ENCODE data around the gene CSNK1G3.

Gene CSNK1G3

DNA sequence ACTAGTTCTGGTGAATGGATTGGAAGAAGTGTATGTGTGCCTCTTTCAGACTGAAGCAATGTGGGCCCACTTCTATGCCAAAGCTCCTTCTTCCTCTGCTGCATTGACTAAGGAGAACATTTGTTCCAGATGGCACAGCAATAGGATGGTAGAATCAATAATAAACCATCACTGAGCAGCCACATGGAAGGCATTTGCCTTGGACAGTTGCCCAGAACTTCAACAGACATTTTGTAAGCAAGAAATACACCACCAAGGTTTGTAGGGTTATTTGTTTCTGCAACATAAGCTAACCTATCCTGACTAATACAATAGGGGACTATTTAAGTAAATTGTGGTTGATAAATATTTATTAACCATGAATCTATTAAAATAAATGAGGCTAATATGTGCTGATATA lies 37.7 kb upstream of the CSNK1G3 start:
- no peak overlapping the region for H3K4me3 ChIP-seq (ENCODE audit: low read length in 2 of 2)
- no peaks in the 10 kb centered on the region for H3K27me3 ChIP-seq (ENCODE audit: control insufficient read depth in 3 of 3, insufficient read depth in 3 of 3, low read depth in 1 of 3, low read length in 3 of 3)
- no peak overlapping the region for H2AFZ ChIP-seq (ENCODE audit: low read length)
- H3K4me2 ChIP-seq (ENCODE audit: insufficient read depth, low read length, poor library complexity, severe bottlenecking): no peak overlapping the region
- no peak overlapping the region for H2BK12ac ChIP-seq (ENCODE audit: low read length)
- no peak overlapping the region for H3K9ac ChIP-seq (ENCODE audit: low read depth, low read length, poor library complexity)
- no peaks in the 10 kb centered on the region for H3K36me3 ChIP-seq (replicated peaks in 1 of 2; ENCODE audit: control insufficient read depth in 2 of 2, insufficient read depth in 2 of 2, low read length in 2 of 2)
- peaks cover 0 to 3% of the 10 kb centered on the region in 2 donors for H3K4me1 ChIP-seq (ENCODE audit: control insufficient read depth in 2 of 2, insufficient read depth in 1 of 2, low read depth in 1 of 2, low read length in 2 of 2)
- H3K9me3 ChIP-seq (replicated peaks in 1 of 2; ENCODE audit: control insufficient read depth in 2 of 2, insufficient read depth in 1 of 2, low read depth in 1 of 2, low read length in 2 of 2): no peaks in the 10 kb centered on the region
- H2BK15ac ChIP-seq (ENCODE audit: low read length): no peak overlapping the region
- no peaks in the 10 kb centered on the region for H3K79me1 ChIP-seq (ENCODE audit: low read depth, low read length)
- no peak overlapping the region for H2BK5ac ChIP-seq (ENCODE audit: low read length)
- H2BK120ac ChIP-seq (ENCODE audit: low read depth, low read length): no peak overlapping the region
- no peak overlapping the region for H3K27ac ChIP-seq (replicated peaks; ENCODE audit: low read length)
- H3K4ac ChIP-seq (ENCODE audit: low read length): no peak overlapping the region
- no peak overlapping the region for H3K14ac ChIP-seq (ENCODE audit: low read length)
- DNase-seq (ENCODE audit: low spot score): no peak
- no peak overlapping the region for H4K8ac ChIP-seq (ENCODE audit: low read depth, low read length)
- H3K18ac ChIP-seq (ENCODE audit: low read length): no peak overlapping the region
- H4K91ac ChIP-seq (ENCODE audit: low read depth, low read length, poor library complexity): no peak overlapping the region
- no peak overlapping the region for H3K23ac ChIP-seq (ENCODE audit: low read depth, low read length, poor library complexity)
- no peak overlapping the region for H2AK5ac ChIP-seq (ENCODE audit: low read depth, low read length)

DNA sequence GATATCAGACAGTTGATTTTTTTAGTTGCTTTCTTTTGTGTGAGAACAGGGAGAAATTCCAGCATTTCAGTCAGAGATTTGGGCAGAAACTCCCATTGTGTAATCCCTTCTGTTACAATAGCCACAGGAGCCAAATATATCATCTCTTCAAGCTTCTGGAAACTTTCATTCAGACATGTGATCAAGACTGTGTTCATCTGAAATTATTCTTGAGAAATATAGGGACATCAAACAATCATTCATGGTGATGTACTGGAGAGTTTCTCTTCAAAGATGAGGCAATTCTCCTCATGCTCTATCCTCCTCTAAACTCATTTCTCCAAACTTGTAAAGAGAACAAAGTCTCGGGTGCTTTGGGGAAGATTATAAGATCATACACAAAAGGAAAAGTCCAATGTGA lies 35.2 kb upstream of the CSNK1G3 start:
- WGBS, 2 donors (ENCODE audit: extremely low coverage in 2 of 2, insufficient read length in 2 of 2, insufficient replicate concordance in 1 of 2): no CpG with 5 or more reads among the region's 1 CpG
- peaks cover 0 to 3% of the 10 kb centered on the region in 2 donors for H3K4me1 ChIP-seq (ENCODE audit: control insufficient read depth in 2 of 2, insufficient read depth in 1 of 2, low read depth in 1 of 2, low read length in 2 of 2)
- no peaks in the 10 kb centered on the region for H3K79me1 ChIP-seq (ENCODE audit: low read depth, low read length)
- no peaks in the 10 kb centered on the region for H3K27me3 ChIP-seq (ENCODE audit: control insufficient read depth in 3 of 3, insufficient read depth in 3 of 3, low read depth in 1 of 3, low read length in 3 of 3)
- no peaks in the 10 kb centered on the region for H3K36me3 ChIP-seq (replicated peaks in 1 of 2; ENCODE audit: control insufficient read depth in 2 of 2, insufficient read depth in 2 of 2, low read length in 2 of 2)
- no peak overlapping the region for H2BK12ac ChIP-seq (ENCODE audit: low read length)
- no peak overlapping the region for H4K91ac ChIP-seq (ENCODE audit: low read depth, low read length, poor library complexity)
- no peaks in the 10 kb centered on the region for H3K9me3 ChIP-seq (replicated peaks in 1 of 2; ENCODE audit: control insufficient read depth in 2 of 2, insufficient read depth in 1 of 2, low read depth in 1 of 2, low read length in 2 of 2)
- no peak overlapping the region for H3K4me3 ChIP-seq (ENCODE audit: low read length in 2 of 2)
- no peak overlapping the region for H2BK15ac ChIP-seq (ENCODE audit: low read length)
- no peak overlapping the region for H2AK5ac ChIP-seq (ENCODE audit: low read depth, low read length)
- H4K8ac ChIP-seq (ENCODE audit: low read depth, low read length): no peak overlapping the region
- no peak for DNase-seq (ENCODE audit: low spot score)
- no peak overlapping the region for H3K9ac ChIP-seq (ENCODE audit: low read depth, low read length, poor library complexity)
- no peak overlapping the region for H3K18ac ChIP-seq (ENCODE audit: low read length)
- no peak overlapping the region for H2AFZ ChIP-seq (ENCODE audit: low read length)
- no peak overlapping the region for H3K4ac ChIP-seq (ENCODE audit: low read length)
- no peak overlapping the region for H3K27ac ChIP-seq (replicated peaks; ENCODE audit: low read length)
- no peak overlapping the region for H3K14ac ChIP-seq (ENCODE audit: low read length)
- H2BK120ac ChIP-seq (ENCODE audit: low read depth, low read length): no peak overlapping the region
- H3K4me2 ChIP-seq (ENCODE audit: insufficient read depth, low read length, poor library complexity, severe bottlenecking): no peak overlapping the region
- H3K23ac ChIP-seq (ENCODE audit: low read depth, low read length, poor library complexity): no peak overlapping the region
- no peak overlapping the region for H2BK5ac ChIP-seq (ENCODE audit: low read length)

- H4K91ac ChIP-seq (ENCODE audit: low read depth, low read length, poor library complexity): no peak overlapping the region
- H2BK5ac ChIP-seq (ENCODE audit: low read length): no peak overlapping the region
- H3K36me3 ChIP-seq (replicated peaks in 1 of 2; ENCODE audit: control insufficient read depth in 2 of 2, insufficient read depth in 2 of 2, low read length in 2 of 2): no peaks in the 10 kb centered on the region
- H3K4ac ChIP-seq (ENCODE audit: low read length): no peak overlapping the region
- no peak overlapping the region for H2AK5ac ChIP-seq (ENCODE audit: low read depth, low read length)
- no peak overlapping the region for H2BK120ac ChIP-seq (ENCODE audit: low read depth, low read length)
- H3K9me3 ChIP-seq (replicated peaks in 1 of 2; ENCODE audit: control insufficient read depth in 2 of 2, insufficient read depth in 1 of 2, low read depth in 1 of 2, low read length in 2 of 2): no peaks in the 10 kb centered on the region
- no peak overlapping the region for H4K8ac ChIP-seq (ENCODE audit: low read depth, low read length)
- H2AFZ ChIP-seq (ENCODE audit: low read length): no peak overlapping the region
- H3K14ac ChIP-seq (ENCODE audit: low read length): no peak overlapping the region
- H3K79me1 ChIP-seq (ENCODE audit: low read depth, low read length): no peaks in the 10 kb centered on the region
- WGBS, 2 donors (ENCODE audit: extremely low coverage in 2 of 2, insufficient read length in 2 of 2, insufficient replicate concordance in 1 of 2): no CpG with 5 or more reads among the region's 1 CpG
- no peak overlapping the region for H3K4me3 ChIP-seq (ENCODE audit: low read length in 2 of 2)
- no peak overlapping the region for H2BK12ac ChIP-seq (ENCODE audit: low read length)
- no peak overlapping the region for H3K23ac ChIP-seq (ENCODE audit: low read depth, low read length, poor library complexity)
- no peaks in the 10 kb centered on the region for H3K4me1 ChIP-seq (ENCODE audit: control insufficient read depth in 2 of 2, insufficient read depth in 1 of 2, low read depth in 1 of 2, low read length in 2 of 2)
- no peak overlapping the region for H2BK15ac ChIP-seq (ENCODE audit: low read length)
- H3K4me2 ChIP-seq (ENCODE audit: insufficient read depth, low read length, poor library complexity, severe bottlenecking): no peak overlapping the region
- DNase-seq (ENCODE audit: low spot score): no peak
- H3K27ac ChIP-seq (replicated peaks; ENCODE audit: low read length): no peak overlapping the region
- no peak overlapping the region for H3K9ac ChIP-seq (ENCODE audit: low read depth, low read length, poor library complexity)
- no peaks in the 10 kb centered on the region for H3K27me3 ChIP-seq (ENCODE audit: control insufficient read depth in 3 of 3, insufficient read depth in 3 of 3, low read depth in 1 of 3, low read length in 3 of 3)
- no peak overlapping the region for H3K18ac ChIP-seq (ENCODE audit: low read length)
Measured at GRCh38 chr5:123478546-123478945, 33.4 kb upstream of the CSNK1G3 start.

DNA sequence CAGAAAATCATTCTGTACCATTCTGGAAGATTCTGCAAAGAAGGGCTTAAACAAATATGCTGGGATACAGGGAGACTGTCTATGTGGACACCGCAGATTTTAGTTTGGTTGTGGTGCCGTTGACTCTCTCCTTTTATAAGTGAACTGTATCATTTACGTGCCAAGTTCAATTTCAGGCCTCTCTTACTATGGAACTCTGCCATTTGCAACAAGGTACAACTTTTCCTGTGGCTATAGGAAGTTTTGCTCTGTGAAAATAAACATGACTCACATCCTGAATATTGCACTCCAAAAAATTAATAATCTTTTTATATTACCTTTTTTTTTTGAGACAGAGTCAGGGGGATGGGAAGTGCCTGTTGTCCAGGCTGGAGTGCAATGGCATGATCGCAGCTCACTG lies 29.7 kb upstream of the CSNK1G3 start:
- Histone ChIP-seq H2BK5ac (ENCODE audit: low read length) (no peak overlapping the region), H3K9ac (ENCODE audit: low read depth, low read length, poor library complexity) (no peak overlapping the region), H2AFZ (ENCODE audit: low read length) (no peak overlapping the region), H3K9me3 (replicated peaks in 1 of 2; ENCODE audit: control insufficient read depth in 2 of 2, insufficient read depth in 1 of 2, low read depth in 1 of 2, low read length in 2 of 2) (no peaks in the 10 kb centered on the region), H4K8ac (ENCODE audit: low read depth, low read length) (no peak overlapping the region), H3K4me3 (ENCODE audit: low read length in 2 of 2) (no peak overlapping the region), H3K4ac (ENCODE audit: low read length) (no peak overlapping the region), H2AK5ac (ENCODE audit: low read depth, low read length) (no peak overlapping the region), H3K14ac (ENCODE audit: low read length) (no peak overlapping the region), H3K27ac (replicated peaks; ENCODE audit: low read length) (no peak overlapping the region), H3K4me2 (ENCODE audit: insufficient read depth, low read length, poor library complexity, severe bottlenecking) (no peak overlapping the region), H3K79me1 (ENCODE audit: low read depth, low read length) (no peaks in the 10 kb centered on the region), H3K23ac (ENCODE audit: low read depth, low read length, poor library complexity) (no peak overlapping the region), H2BK12ac (ENCODE audit: low read length) (no peak overlapping the region), H4K91ac (ENCODE audit: low read depth, low read length, poor library complexity) (no peak overlapping the region), H3K27me3 (ENCODE audit: control insufficient read depth in 3 of 3, insufficient read depth in 3 of 3, low read depth in 1 of 3, low read length in 3 of 3) (no peaks in the 10 kb centered on the region), H2BK120ac (ENCODE audit: low read depth, low read length) (no peak overlapping the region), H3K36me3 (replicated peaks in 1 of 2; ENCODE audit: control insufficient read depth in 2 of 2, insufficient read depth in 2 of 2, low read length in 2 of 2) (no peaks in the 10 kb centered on the region), H3K18ac (ENCODE audit: low read length) (no peak overlapping the region), H2BK15ac (ENCODE audit: low read length) (no peak overlapping the region), H3K4me1 (ENCODE audit: control insufficient read depth in 2 of 2, insufficient read depth in 1 of 2, low read depth in 1 of 2, low read length in 2 of 2) (peaks cover 0 to 5% of the 10 kb centered on the region in 2 donors)
- no CpG with 5 or more reads among the region's 4 CpGs for WGBS, 2 donors (ENCODE audit: extremely low coverage in 2 of 2, insufficient read length in 2 of 2, insufficient replicate concordance in 1 of 2)
- no peak for DNase-seq (ENCODE audit: low spot score)
